Activated effector memory CD4-positive, alpha-beta T cell treated with anti-CD3 and anti-CD28 coated beads, Interleukin-2, amount 50 U/mL, for 16 hours (primary cell): ENCODE data around the gene RARRES1.
"Not testable (repeated sequence)": the region's sequence is repeated elsewhere in the genome, so short reads cannot be mapped to it uniquely, and the experiment has no call there.

Experiments
- DNase-seq: peaks from one replicate; pipeline ENCODE4 v3.0.0-alpha.2; 2020

The RARRES1 gene

GRCh38 chr3:158733656-158734055 lies 1.4 kb upstream of the RARRES1 start:
- DNase-seq = no peak

- DNase-seq = no peak
These were observed 571 bp upstream of the RARRES1 start for GRCh38 chr3:158732856-158733200.

GRCh38 chr3:158731486-158731885 lies 771 bp downstream of the RARRES1 start:
- DNase-seq = no peak

GRCh38 chr3:158728851-158729250 lies 3.4 kb downstream of the RARRES1 start:
- no peak for DNase-seq

GRCh38 chr3:158728061-158728377 lies 4.2 kb downstream of the RARRES1 start:
- no peak for DNase-seq

- peak; percentile 63 for DNase-seq
These were observed 4.8 kb downstream of the RARRES1 start for GRCh38 chr3:158727206-158728060.

GRCh38 chr3:158725348-158726011 lies 6.8 kb downstream of the RARRES1 start:
- no peak for DNase-seq

- DNase-seq = no peak
These were observed 8.3 kb downstream of the RARRES1 start for GRCh38 chr3:158723991-158724390.

- no peak for DNase-seq
These were observed 10.1 kb downstream of the RARRES1 start for GRCh38 chr3:158722108-158722507.

- DNase-seq = no peak
These were observed 13.6 kb downstream of the RARRES1 start for GRCh38 chr3:158718490-158719170.

GRCh38 chr3:158717576-158717975 lies 14.7 kb downstream of the RARRES1 start:
- no peak for DNase-seq

- no peak for DNase-seq
These were observed 19.2 kb downstream of the RARRES1 start for GRCh38 chr3:158713094-158713499.

GRCh38 chr3:158712443-158712842 lies 19.8 kb downstream of the RARRES1 start:
- no peak for DNase-seq

GRCh38 chr3:158711886-158712285 lies 20.4 kb downstream of the RARRES1 start:
- no peak for DNase-seq

GRCh38 chr3:158710601-158711000 lies 21.7 kb downstream of the RARRES1 start:
- DNase-seq = no peak

- DNase-seq = no peak
These were observed 22.6 kb downstream of the RARRES1 start for GRCh38 chr3:158709666-158710083.

GRCh38 chr3:158703566-158703965 lies 28.7 kb downstream of the RARRES1 start:
- DNase-seq = no peak

GRCh38 chr3:158702815-158703481 lies 29.3 kb downstream of the RARRES1 start:
- DNase-seq = no peak

GRCh38 chr3:158701420-158702065 lies 30.7 kb downstream of the RARRES1 start:
- DNase-seq = no peak

- DNase-seq = no peak
These were observed 31.7 kb downstream of the RARRES1 start for GRCh38 chr3:158700559-158700958.

GRCh38 chr3:158696618-158697017 lies 35.6 kb downstream of the RARRES1 start:
- DNase-seq = no peak

- DNase-seq = not testable (repeated sequence)
These were observed 38.3 kb downstream of the RARRES1 start for GRCh38 chr3:158693866-158694456.
